ENCODE data around the gene TMX4. TPM values are rescaled to one million over a fixed set of nuclear protein-coding genes. Genes with fewer than 3 reads are reported as not detected.
"Not testable (repeated sequence)": the region's sequence is repeated elsewhere in the genome, so short reads cannot be mapped to it uniquely, and the experiment has no call there.

TMX4 gene
- total RNA-seq, 4 donors from 2014 or later = 23.6 to 32.9 (median 28.1) TPM

GRCh38 chr20:7967199-7967844 lies 52.2 kb downstream of the TMX4 start:
- no peak overlapping the region for H3K27ac ChIP-seq
- H3K4me1 ChIP-seq = no peaks in the 10 kb centered on the region
- no peaks in the 10 kb centered on the region for H3K36me3 ChIP-seq
- no peaks in the 10 kb centered on the region for H3K27me3 ChIP-seq
- no peak for DNase-seq
- WGBS, 2 donors (ENCODE audit: low coverage in 1 of 2) = 64 to 79% methylated on average over 2 to 4 of the region's 4 CpGs
- TF ChIP-seq POLR2AphosphoS5 (IDR thresholded peaks at IDR 0.05) = no peak
- TF ChIP-seq, protein P1, sequence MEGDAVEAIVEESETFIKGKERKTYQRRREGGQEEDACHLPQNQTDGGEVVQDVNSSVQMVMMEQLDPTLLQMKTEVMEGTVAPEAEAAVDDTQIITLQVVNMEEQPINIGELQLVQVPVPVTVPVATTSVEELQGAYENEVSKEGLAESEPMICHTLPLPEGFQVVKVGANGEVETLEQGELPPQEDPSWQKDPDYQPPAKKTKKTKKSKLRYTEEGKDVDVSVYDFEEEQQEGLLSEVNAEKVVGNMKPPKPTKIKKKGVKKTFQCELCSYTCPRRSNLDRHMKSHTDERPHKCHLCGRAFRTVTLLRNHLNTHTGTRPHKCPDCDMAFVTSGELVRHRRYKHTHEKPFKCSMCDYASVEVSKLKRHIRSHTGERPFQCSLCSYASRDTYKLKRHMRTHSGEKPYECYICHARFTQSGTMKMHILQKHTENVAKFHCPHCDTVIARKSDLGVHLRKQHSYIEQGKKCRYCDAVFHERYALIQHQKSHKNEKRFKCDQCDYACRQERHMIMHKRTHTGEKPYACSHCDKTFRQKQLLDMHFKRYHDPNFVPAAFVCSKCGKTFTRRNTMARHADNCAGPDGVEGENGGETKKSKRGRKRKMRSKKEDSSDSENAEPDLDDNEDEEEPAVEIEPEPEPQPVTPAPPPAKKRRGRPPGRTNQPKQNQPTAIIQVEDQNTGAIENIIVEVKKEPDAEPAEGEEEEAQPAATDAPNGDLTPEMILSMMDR (IDR thresholded peaks at IDR 0.05) = no peak
- no peak for TF ChIP-seq POLR2A (IDR thresholded peaks at IDR 0.05)
- no peak for TF ChIP-seq EP300 (IDR thresholded peaks at IDR 0.05; ENCODE audit: low read depth)
- no peaks in the 10 kb centered on the region for H3K9me3 ChIP-seq
- intact Hi-C loops (cut with DNase I; ENCODE audit: low total_unique reads) = no loop called here
- in situ Hi-C loops (cut with MboI; ENCODE audit: low pct_ligation_motif_present in 1 of 4, low pct_unique_long_range_greater_than_20kb in 1 of 4, low sequenced_read_pairs in 3 of 4) = no loop called here
- no peak overlapping the region for H3K4me3 ChIP-seq

- whole genome bisulfite sequencing, 2 donors (ENCODE audit: low coverage in 1 of 2) = 30 to 40% methylated on average over 3 of the region's 3 CpGs
- Histone ChIP-seq H3K27ac (no peak overlapping the region), H3K27me3 (no peaks in the 10 kb centered on the region), H3K4me3 (no peak overlapping the region), H3K9me3 (no peaks in the 10 kb centered on the region), H3K36me3 (no peaks in the 10 kb centered on the region), H3K4me1 (no peaks in the 10 kb centered on the region)
- no peak for TF ChIP-seq POLR2AphosphoS5 (IDR thresholded peaks at IDR 0.05)
- TF ChIP-seq POLR2A (IDR thresholded peaks at IDR 0.05) = no peak
- no peak for TF ChIP-seq EP300 (IDR thresholded peaks at IDR 0.05; ENCODE audit: low read depth)
- TF ChIP-seq, protein P1 (IDR thresholded peaks at IDR 0.05) = no peak
- DNase-seq = no peak
- intact Hi-C loops (cut with DNase I; ENCODE audit: low total_unique reads) = no loop called here
- in situ Hi-C loops (cut with MboI; ENCODE audit: low pct_ligation_motif_present in 1 of 4, low pct_unique_long_range_greater_than_20kb in 1 of 4, low sequenced_read_pairs in 3 of 4) = no loop called here
These were observed 53.4 kb downstream of the TMX4 start for GRCh38 chr20:7966176-7966575.

DNA sequence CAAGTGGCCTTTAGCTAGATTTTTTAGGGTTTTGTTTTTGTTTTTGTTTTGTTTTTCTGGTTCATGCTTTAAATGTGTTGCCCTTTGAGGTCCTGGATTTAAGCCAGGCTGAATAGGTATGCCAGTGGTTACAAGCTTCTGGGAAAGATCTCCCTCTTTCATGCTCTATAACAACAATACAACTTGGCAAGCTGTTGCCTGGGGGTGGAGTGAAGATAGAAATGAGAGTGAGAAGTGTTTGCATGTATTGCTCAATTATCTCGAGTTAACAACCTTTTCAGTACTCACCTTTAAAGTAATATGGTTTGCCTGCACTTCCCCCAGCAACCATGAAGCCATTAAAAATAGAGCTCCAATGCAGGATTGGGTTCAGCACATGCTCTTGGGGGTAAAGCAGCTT lies 60.1 kb downstream of the TMX4 start:
- in situ Hi-C loops (cut with MboI; ENCODE audit: low pct_ligation_motif_present in 1 of 4, low pct_unique_long_range_greater_than_20kb in 1 of 4, low sequenced_read_pairs in 3 of 4) = no loop called here

GRCh38 chr20:7956561-7956960 lies 63.0 kb downstream of the TMX4 start:
- H3K27ac ChIP-seq; in situ Hi-C loops (cut with MboI; ENCODE audit: low pct_ligation_motif_present in 1 of 4, low pct_unique_long_range_greater_than_20kb in 1 of 4, low sequenced_read_pairs in 3 of 4); H3K9me3 ChIP-seq; H3K27me3 ChIP-seq; H3K4me3 ChIP-seq; intact Hi-C loops (cut with DNase I; ENCODE audit: low total_unique reads); H3K36me3 ChIP-seq; DNase-seq; H3K4me1 ChIP-seq: not testable (repeated sequence)
- 65 to 72% methylated on average over 8 to 9 of the region's 9 CpGs for WGBS, 2 donors (ENCODE audit: low coverage in 1 of 2)

More for the DNA sequence above, 60.1 kb downstream of the TMX4 start:
- Histone ChIP-seq H3K27ac (no peak overlapping the region), H3K27me3 (no peaks in the 10 kb centered on the region), H3K9me3 (no peaks in the 10 kb centered on the region), H3K4me3 (no peak overlapping the region), H3K4me1 (no peaks in the 10 kb centered on the region), H3K36me3 (no peaks in the 10 kb centered on the region)
- WGBS, 2 donors (ENCODE audit: low coverage in 1 of 2) = 0 to 37% methylated on average over 1 of the region's 1 CpG
- intact Hi-C loops (cut with DNase I; ENCODE audit: low total_unique reads) = no loop called here
- no peak for DNase-seq
- TF ChIP-seq POLR2AphosphoS5 (IDR thresholded peaks at IDR 0.05) = no peak
- no peak for TF ChIP-seq POLR2A (IDR thresholded peaks at IDR 0.05)
- TF ChIP-seq EP300 (IDR thresholded peaks at IDR 0.05; ENCODE audit: low read depth) = no peak
- TF ChIP-seq, protein P1 (IDR thresholded peaks at IDR 0.05) = no peak

GRCh38 chr20:7950387-7950786 lies 69.2 kb downstream of the TMX4 start:
- in situ Hi-C loops (cut with MboI; ENCODE audit: low pct_ligation_motif_present in 1 of 4, low pct_unique_long_range_greater_than_20kb in 1 of 4, low sequenced_read_pairs in 3 of 4) = no loop called here

More at GRCh38 chr20:7950387-7950786, 69.2 kb downstream of the TMX4 start:
- TF ChIP-seq EP300 (IDR thresholded peaks at IDR 0.05; ENCODE audit: low read depth) (no peak), POLR2A (IDR thresholded peaks at IDR 0.05) (no peak), POLR2AphosphoS5 (IDR thresholded peaks at IDR 0.05) (no peak)
- TF ChIP-seq, protein P1 (IDR thresholded peaks at IDR 0.05) = no peak
- intact Hi-C loops (cut with DNase I; ENCODE audit: low total_unique reads) = no loop called here
- Histone ChIP-seq H3K27me3 (no peaks in the 10 kb centered on the region), H3K4me1 (no peaks in the 10 kb centered on the region), H3K27ac (no peak overlapping the region), H3K9me3 (no peaks in the 10 kb centered on the region), H3K4me3 (no peak overlapping the region), H3K36me3 (no peaks in the 10 kb centered on the region)
- no peak for DNase-seq
- WGBS, 2 donors (ENCODE audit: low coverage in 1 of 2) = 64 to 80% methylated on average over 1 of the region's 1 CpG

Measured in transverse colon (tissue), 4 donors.